GM18867 (cell line): ENCODE measurements around the gene LPIN1.
"Not testable (repeated sequence)": the region's sequence is repeated elsewhere in the genome, so short reads cannot be mapped to it uniquely, and the experiment has no call there.

Experiments
- ATAC-seq: cut with Tn5 transposase; IDR thresholded peaks from one replicate; pipeline ENCODE4 v1.9.1; 2021; ENCODE audit warnings: mild to moderate bottlenecking, moderate library complexity; ENCODE audit not compliant: unreplicated experiment

The LPIN1 gene

GRCh38 chr2:11743846-11744553 is 2.4 kb upstream of the LPIN1 start:
- peak; percentile 53 for ATAC-seq

GRCh38 chr2:11744631-11745394 is 1.6 kb upstream of the LPIN1 start:
- ATAC-seq: no peak

GRCh38 chr2:11745613-11746375 is 638 bp upstream of the LPIN1 start:
- ATAC-seq: no peak

- ATAC-seq: no peak
Observed at GRCh38 chr2:11746807-11747459, 501 bp downstream of the LPIN1 start.

GRCh38 chr2:11748018-11748860 is 1.8 kb downstream of the LPIN1 start:
- ATAC-seq: no peak

GRCh38 chr2:11748861-11749645 is 2.6 kb downstream of the LPIN1 start:
- no peak for ATAC-seq

GRCh38 chr2:11749646-11750349 is 3.4 kb downstream of the LPIN1 start:
- peak; percentile 21 for ATAC-seq

GRCh38 chr2:11750422-11750821 is 4.0 kb downstream of the LPIN1 start:
- peak; percentile 46 for ATAC-seq

GRCh38 chr2:11750917-11751316 is 4.5 kb downstream of the LPIN1 start:
- ATAC-seq: no peak

GRCh38 chr2:11752906-11753305 is 6.5 kb downstream of the LPIN1 start:
- ATAC-seq: no peak

- peak; percentile 75 for ATAC-seq
Observed at GRCh38 chr2:11753452-11753885, 7.0 kb downstream of the LPIN1 start.

GRCh38 chr2:11753886-11754699 is 7.7 kb downstream of the LPIN1 start:
- ATAC-seq: peak; percentile 27

GRCh38 chr2:11754700-11755015 is 8.2 kb downstream of the LPIN1 start:
- ATAC-seq: no peak

GRCh38 chr2:11757101-11757500 is 10.7 kb downstream of the LPIN1 start:
- ATAC-seq: no peak

- ATAC-seq: no peak
Observed at GRCh38 chr2:11758187-11758586, 11.8 kb downstream of the LPIN1 start.

GRCh38 chr2:11758647-11759046 is 12.2 kb downstream of the LPIN1 start:
- no peak for ATAC-seq

GRCh38 chr2:11759182-11759975 is 12.9 kb downstream of the LPIN1 start:
- not testable (repeated sequence) for ATAC-seq
